Activated naive CD4-positive, alpha-beta T cell treated with anti-CD3 and anti-CD28 coated beads, Interleukin-2, amount 50 U/mL, for 16 hours (primary cell): ENCODE results near the gene HS3ST5.
"Not testable (repeated sequence)": the region's sequence is repeated elsewhere in the genome, so short reads cannot be mapped to it uniquely, and the experiment has no call there.

Source experiments
- DNase-seq: peaks from one replicate; pipeline ENCODE4 v3.0.0-alpha.2; 2020

HS3ST5 gene

DNA sequence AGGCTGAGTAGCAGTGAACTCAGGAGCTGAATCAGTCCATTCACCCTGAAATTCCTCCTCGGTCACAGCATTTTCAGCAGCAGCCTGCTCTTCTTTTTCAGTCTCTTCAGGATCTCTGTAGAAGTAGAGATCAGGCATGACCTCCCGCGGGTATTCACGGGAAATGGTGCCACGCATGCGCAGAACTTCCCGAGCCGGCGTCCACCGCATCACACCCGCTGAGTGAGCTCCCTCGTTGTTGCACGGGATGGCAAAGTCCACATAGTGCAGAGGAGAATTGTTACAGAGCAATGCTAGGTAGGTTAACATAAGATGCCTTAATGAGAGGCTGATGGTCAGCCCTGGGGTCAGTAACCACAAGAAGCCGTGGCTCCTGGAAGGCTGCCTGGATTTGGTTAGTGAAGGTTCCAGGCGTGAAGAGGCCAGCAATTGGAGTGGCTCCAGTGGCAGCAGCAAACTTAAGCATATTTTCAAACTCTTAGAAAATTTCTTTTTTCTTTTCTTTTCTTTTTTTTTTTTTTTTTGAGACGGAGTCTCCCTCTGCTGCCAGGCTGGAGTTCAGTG is 258.4 kb downstream of the HS3ST5 start:
- no peak for DNase-seq

DNA sequence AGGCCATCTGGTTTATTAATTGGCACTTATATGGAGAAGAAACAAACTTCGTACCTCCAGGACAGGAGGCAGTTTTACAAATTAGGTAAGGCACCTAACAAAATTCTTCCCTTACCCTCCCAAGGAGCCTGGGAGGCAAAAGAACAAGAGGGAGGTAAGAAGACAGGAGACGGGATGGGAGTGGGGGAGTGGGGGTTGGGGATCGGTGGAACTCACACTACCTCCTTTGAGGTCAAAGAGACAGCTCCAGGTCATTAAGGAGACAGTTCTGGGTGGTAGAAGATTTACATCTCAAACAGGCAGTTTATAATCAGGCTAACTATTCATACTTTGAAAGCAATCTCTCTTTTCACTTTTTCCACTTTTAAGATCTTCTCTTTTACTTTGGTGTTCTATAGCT is 259.6 kb downstream of the HS3ST5 start:
- no peak for DNase-seq

DNA sequence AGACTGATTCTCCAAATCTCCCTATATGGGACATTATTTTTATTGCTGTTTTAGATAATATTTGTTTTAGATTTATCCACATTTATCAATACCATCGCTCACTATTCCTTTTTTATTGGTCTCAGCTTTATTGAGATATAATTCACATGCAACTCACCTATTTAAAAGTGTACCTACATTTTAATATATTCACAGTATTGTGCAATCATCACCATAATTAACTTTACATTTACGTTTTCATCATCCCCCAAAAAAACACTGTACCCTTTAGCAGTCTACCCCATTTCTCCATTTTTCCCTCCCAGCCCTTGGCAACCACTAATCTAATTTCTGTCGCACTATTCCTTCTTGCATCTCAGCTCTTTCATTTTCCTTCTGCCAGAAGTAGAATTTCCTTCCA is 261.1 kb downstream of the HS3ST5 start:
- no peak for DNase-seq

DNA sequence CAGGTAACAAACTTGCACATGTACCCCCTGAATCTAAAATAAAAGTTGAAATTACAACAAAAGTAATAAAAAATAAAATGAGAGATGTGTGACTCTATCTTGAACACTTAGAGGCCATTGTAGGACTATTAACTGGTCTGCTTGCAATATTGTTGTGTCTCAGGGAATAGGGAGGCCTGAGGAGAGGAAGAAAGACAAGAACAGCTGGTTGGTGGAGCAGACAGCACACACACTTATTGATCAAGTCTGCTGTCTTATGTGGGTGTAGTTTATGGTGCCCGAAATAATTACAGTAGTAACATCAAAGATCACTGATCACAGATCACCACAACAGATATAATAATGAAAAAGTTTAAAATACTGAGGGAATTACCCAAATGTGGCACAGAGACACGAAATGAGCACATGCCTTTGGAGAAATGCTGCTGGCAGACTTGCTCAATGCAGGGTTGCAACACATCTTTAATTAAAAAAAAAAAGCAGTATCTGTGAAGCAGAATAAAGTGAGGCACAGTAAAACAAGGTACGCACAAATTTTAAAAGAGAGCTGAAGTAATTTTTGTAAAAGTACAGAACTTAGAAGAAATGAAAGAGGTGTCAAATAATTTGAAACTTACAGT is 261.8 kb downstream of the HS3ST5 start:
- no peak for DNase-seq

DNA sequence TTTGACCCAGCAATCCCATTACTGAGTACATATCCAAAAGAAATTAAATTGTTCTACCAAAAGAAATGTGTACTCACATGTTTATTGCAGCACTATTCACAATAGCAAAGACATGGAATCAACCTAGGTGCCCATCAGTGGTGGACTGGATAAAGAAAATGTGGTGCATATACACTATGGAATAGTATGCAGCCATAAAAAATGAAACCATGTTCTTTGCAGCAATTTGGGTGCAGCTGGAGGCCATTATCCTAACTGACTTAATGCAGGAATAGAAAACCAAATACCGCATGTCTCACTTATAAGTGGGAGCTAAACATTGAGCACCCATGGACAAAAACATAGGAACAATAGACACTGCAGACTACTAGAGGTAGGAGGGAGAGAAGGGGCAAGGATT is 262.4 kb downstream of the HS3ST5 start:
- not testable (repeated sequence) for DNase-seq

DNA sequence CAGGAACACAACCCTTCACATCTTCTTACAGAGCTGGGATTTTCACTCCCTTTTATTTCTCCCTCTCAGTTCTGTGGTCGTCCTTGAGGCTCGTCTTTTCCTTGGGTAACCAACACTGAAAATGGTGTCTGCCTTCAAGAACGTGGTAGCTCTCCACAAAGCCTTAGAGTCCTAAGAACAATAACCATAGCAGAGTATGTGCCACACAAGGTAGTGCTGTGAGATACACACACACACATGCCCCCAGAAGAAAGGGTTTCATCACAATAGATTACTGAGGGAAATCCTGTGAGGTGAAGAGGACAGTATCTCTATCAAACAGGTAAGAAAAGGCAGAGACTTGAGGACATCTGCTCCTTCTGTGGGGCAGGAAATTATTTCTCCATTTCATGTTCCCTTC is 267.0 kb downstream of the HS3ST5 start:
- no peak for DNase-seq

DNA sequence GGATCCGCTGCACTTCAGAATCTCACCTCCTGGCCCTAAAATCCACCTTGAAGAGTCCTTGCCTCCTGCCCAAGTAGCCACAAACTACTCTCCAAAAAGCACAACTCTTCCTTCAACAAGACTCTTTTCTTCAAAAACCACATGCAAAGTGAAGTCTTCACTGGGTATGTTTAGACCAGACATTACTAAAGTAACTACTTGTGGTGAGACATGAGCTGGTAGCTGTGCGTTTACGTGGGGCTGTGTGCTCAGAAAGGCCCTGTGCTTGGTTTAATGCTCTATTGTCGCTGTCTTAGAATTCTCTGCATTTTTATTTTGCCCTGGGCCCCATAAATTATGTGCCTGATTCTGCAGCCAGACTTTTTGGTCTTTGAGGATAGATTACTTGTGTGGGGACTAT is 267.5 kb downstream of the HS3ST5 start:
- DNase-seq: no peak

DNA sequence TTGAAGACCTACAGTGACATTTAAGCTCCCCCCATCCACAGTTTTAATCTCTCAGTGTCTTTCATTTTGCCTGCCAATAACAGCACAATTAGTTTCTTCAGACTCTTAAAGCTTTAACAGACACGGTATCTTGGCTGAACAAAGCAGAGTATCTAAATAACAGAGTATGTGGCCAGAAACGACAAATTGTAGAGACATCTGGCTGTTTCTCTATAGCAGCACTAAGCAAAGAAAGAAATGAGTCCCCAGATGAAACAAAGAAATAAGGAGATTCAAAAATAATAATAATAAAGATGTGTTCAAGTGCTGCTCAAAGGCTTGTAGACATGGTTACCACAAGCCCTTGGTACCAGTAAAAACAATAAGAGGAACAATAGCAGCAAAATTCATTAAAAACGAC is 274.1 kb downstream of the HS3ST5 start:
- DNase-seq: no peak

DNA sequence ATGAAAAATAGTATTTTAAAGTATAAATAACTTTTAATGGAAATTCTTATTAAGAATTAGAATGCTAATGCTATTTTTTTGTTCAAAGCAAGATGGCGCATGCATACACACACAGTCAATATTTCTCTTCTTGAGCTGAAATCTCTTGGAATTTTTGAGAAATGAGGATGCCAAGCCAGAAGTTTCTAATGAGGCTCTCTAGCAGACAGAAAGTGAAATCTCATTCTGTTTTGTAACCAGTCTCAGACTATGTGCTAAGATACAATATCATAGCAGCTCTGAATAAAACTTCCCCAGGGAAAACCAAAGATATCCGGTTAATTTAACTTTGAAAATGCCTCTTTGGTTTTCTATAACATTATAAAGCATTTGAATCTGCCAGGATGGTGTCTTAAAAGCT is 274.7 kb downstream of the HS3ST5 start:
- no peak for DNase-seq

DNA sequence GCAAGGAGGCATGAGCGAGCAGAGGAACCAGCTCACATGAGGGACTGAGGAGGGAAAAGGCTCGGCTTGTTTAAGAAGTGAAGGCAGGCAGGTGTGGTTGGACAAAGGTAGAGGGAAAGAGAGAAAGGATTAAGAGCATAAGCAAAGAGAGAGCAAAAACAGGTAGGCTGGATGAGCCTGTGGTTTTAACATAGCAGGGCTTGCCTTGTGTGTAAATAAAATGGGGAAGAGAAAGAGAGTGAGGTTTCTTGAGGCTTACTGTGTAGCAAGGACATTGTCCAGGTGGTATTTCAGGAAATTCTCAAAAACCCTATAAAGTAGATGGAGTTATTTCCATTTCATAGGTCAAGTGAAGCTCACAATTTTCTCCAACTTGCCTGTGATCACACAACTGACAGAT is 278.0 kb downstream of the HS3ST5 start:
- DNase-seq: no peak

DNA sequence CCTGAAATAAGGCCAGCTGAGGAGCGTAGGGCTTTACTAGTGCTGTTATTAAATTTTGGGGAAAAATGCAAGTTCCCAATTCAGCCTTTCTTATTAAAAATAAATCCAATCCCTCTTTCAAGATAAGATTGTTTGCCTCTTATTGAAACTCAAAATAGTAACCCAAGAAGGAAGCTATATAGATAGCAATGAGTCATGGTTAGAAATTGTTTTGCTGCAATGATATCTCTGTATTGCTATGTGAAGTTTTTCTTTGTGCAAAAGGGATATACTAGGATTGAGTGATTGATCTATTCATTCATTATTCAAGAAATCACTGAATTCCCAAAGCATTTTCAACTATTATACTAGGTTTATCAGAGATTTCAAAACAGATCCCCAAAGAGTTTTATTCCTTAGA is 278.9 kb downstream of the HS3ST5 start:
- no peak for DNase-seq

DNA sequence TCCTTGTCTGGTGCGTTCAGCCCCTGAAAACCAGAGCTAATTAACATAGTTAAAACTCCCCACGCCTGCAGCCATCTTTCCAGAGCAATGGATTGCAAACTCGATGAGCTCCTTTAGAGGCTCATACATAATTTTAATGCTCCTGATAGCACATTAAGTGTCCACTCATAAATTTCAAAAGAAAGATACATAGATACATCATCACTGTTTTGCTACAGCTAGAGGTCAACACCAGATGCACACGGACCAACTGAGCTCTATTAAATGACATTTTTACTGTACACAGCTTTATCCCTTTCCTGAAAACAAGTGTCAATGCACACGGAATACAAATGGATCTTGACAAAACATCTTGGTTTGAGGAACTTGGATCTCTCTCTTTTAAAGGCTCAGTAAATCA is 280.6 kb downstream of the HS3ST5 start:
- no peak for DNase-seq

DNA sequence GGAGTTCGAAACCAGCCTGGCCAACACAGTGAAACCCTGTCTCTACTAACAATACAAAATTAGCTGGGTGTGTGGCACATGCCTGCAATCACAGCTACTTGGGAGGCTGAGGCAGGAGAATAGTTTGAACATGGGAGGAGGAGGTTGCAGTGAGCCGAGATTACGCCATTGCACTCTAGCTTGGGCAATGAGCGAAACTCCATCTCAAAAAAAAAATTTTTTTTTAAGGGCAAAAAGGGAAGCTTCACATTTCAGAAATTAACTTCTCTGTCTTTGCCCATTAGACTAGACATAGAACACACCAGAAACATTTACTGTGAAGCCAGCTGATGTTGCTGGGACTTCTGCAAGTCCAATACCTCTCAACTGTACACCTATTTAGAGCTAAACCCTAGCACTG is 281.1 kb downstream of the HS3ST5 start:
- DNase-seq: no peak

DNA sequence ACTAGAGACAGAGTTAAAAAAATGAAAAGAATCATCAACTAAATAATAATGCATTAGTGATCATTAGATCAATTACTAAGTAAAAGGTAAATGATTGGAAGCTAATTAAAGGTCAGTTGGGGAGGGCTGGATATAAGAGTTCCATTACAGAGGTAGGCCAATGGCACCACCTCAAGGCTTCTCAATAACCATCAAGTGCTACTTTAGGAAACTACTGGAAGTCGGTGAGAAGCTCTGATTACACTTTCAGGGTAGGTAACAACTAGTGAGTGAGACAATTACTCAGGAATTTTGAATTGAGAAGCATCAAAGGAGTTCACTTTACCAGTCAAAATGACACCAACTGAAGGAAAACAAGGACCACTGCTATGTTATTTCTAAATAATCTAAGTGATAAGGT is 281.7 kb downstream of the HS3ST5 start:
- no peak for DNase-seq

DNA sequence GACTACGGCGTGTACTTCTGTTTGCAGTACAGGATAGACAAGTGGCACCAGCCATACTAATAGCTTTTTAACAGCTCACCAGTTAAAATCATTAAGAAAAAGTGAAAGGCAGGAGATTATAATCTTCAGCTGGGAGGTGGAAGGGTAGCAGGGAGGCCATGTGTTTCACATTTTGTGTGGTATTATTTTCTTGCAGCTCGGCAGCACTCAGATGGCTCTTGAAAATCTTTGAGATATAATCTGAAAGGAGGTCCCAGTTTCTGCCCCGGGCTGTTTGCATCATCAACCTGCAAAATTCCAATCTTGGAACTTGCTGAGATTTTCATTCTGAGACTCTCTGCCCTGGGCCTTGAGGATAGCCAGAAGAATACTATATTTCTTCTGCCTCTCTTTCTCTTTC is 284.4 kb downstream of the HS3ST5 start:
- no peak for DNase-seq

DNA sequence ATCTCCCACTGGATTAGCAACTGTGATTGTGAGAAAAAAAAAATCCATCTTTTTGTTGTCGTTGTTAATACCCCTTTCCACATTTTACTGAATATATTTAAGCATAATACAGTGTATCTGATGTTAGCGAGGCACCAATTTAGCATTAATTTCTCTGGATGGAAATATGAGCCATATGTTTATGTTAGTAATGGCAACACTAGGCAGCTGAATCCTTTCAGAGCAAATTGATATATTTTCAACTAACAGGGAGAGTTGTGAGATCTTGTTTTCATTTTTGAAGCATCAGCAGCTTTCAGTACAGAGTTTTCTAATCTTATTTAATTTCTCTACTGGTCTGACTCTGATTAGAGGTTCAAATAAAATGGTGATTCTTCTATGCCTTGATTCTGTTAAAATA is 287.1 kb downstream of the HS3ST5 start:
- no peak for DNase-seq

DNA sequence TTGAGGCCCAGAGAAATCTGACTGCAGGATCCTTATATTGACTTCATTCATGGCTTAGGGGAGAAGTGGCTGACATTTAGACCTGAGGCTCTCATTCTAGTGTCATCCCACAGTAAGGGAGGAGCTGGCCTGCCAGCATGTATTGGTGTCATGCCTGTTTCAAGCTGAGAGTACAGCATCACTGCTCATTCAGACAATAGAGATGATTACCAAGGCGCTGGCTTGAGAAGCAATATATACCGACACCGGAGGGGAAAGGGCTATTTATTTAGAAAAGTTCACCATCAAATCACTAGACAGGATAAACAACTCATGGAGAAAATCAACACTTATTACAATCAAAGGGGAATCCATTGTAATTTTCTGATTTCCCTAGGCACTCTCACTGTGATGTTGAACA is 287.5 kb downstream of the HS3ST5 start:
- no peak for DNase-seq

DNA sequence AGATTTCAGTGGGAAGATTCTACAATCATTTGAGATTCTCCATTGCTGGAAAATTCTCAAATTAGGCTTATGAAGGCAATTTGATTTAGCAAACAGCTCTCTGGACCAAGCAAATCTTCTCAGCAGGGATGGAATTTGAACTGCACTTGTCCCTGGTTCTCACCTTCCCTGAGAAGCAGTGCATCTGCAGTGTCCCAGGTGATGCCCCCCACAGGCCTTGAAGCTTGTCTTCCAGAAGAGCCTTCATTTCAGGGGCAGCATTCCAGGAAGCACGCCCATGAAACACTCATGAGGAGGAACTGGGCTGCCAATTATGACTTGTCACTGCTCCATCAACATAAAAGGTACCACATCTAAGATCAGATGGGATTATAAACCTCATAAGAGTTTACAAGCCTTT is 289.0 kb downstream of the HS3ST5 start:
- DNase-seq: no peak

DNA sequence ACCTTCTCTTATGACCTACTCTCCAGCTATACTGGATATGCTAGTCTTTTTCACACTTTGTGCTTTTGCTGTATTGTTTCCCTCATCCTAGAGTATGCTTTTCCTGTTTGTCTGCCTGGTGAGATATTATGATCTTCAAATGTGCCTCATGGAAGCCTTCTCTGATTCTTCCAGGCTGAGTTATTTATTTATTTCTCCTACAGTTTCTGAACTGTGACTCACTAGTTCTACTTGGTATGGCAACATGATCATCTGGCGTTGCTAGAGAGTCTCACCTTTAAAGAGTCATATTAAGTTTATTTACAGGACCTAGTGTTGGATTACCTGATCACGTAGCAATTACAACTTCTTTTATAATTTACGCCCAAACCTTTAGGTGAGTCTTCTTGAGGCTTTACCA is 290.7 kb downstream of the HS3ST5 start:
- DNase-seq: no peak

DNA sequence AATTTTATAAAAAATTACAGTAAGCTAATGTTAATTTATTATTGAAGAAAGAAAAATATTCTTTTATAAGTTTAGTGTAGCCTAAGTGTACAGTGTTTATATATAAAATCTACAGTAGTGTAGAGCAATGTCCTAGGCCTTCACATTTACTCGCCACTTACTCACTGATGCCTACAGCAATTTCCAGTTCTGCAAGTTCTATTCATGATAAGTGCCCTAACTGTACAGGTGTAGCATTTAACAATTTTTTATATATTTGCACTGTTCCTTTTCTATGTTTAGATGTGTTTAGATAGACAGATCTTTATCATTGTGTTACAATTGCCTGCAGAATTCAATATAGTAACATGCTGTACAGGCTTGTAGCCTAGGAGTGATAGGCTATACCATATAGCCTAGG is 291.8 kb downstream of the HS3ST5 start:
- no peak for DNase-seq

DNA sequence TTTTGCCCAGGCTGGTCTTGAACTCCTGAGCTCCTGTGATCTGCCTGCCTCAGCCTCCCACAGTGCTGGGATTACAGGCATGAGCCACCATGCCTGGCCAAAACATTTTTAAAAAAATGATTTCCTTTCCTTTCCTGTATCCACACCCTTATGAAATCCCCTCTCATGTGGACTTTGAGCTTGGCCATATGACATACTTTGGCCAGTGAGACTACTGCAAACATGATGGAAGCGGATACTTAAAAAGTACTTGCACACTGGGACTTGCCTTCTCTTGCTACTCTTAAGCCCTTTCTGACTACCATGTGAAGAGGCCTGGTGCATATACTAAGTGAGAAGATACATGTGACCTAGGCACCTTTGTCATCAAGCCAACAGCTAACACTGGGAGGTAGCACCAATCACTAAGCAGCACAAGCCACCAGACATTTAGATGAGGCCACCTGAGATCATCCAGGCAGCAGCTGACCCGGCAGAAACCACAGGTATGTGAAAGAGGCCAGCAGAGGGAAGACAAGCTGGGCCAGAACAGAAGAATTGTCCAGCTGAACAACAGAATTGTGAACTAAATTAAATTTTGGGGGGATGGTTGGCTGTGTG is 293.4 kb downstream of the HS3ST5 start:
- no peak for DNase-seq

DNA sequence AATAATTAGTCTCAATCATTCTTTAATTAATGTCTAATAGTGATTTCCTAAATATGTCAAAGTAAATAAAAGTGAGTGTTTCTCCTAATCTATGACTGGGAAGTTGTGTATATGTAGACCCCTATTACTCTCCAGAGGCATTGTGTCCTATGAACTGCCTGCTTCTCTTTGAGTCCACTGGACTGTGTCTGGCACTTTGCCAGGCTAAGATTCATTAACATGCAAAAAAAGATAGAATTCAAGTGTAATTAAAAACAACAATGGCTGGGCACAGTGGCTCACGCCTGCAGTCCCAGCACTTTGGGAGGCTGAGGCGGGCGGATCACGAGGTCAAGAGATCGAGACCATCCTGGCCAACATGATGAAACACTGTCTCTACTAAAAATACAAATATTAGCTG is 298.3 kb downstream of the HS3ST5 start:
- not testable (repeated sequence) for DNase-seq

DNA sequence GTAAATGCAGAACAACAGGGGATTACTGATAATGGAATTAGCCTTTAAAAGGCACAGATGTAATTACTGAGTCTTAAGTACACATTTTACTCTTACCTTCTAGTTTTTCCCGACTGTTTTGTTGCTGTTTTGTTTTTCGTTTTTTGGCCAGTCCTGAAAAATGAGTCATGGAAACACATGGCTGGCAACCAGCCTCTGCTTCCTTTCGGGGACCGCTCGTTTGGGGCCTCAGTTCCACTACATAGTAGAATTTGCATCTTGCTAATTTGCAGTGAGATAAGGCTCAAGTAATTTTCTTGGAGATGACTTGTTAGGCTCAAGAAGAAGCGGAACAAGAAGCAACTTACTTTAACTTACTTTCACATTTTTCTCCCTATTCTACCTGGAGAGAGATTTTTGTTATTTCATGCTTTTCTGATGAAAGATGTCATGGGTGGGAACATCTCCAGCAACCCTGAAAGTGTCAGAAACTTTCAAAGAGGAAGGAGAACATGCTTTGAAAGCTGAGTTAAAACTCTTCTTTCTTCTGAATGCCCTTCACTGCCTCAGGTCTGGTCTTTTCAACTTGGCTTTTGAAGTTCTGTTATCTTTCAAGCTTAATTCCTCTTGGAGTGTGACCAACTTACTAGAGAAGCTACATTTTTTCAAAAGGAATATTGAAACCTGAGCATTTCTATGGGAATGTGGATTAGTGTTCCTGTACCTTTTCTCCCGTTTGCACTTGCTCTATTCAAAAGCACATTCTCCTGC is 300.4 kb downstream of the HS3ST5 start:
- DNase-seq: no peak

DNA sequence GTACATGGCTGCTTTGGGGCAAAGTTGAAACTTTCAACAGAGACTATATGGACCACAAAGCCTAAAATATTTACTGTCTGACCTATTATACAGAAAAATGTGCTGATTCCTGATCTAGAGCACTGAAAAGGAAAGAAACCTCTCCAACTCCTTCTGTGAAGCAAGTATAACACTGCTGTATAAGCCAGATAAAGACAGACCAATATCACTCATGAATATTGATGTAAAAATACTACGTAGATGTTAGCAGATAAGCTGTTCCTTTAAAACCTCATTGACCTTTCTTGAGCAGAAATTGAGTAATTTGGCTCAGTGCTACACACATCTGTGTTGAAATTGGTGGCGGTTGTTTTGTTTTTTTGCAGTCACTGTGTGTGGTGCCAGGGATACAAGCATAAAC is 302.0 kb downstream of the HS3ST5 start:
- DNase-seq: no peak
